Transverse colon (tissue), 4 donors: ENCODE measurements around the gene FYCO1. TPM values are rescaled to one million over a fixed set of nuclear protein-coding genes. Genes with fewer than 3 reads are reported as not detected.

Experiments used
- DNase-seq: peaks from one replicate; pipeline ENCODE4 v3.0.0-alpha.2; 2019
- H3K27ac ChIP-seq, 4 donors: fragments of 200-600 bp; sonication (generic); 2 replicates each; pipeline ENCODE4 v1.5.1; 2016 to 2018; ENCODE audit warnings: inconsistent platforms in 4 of 4
- H3K27me3 ChIP-seq: fragments of 200-600 bp; sonication (generic); 2 replicates; pipeline ENCODE4 v1.5.1; 2017; ENCODE audit warnings: inconsistent platforms
- H3K36me3 ChIP-seq, 4 donors: fragments of 200-600 bp; sonication (generic); 2 replicates each; pipeline ENCODE4 v1.5.1; 2017 to 2019; ENCODE audit warnings: inconsistent platforms in 4 of 4
- H3K4me1 ChIP-seq, 4 donors: fragments of 200-600 bp; sonication (generic); 2 replicates each; pipeline ENCODE4 v1.5.1; 2017 to 2020; ENCODE audit warnings: inconsistent platforms in 4 of 4
- H3K4me3 ChIP-seq, 4 donors: fragments of 200-600 bp; sonication (generic); 1 replicate in 1 of 4; 2 replicates in 3 of 4; pipeline versions ENCODE4 v1.5.1 to v1.6.1; 2017 to 2019; ENCODE audit warnings: inconsistent platforms in 4 of 4
- H3K9me3 ChIP-seq, 2 donors: fragments of 200-600 bp; sonication (generic); 2 replicates each; pipeline ENCODE4 v1.5.1; 2017 to 2019; ENCODE audit warnings: inconsistent platforms in 2 of 2
- CTCF ChIP-seq, 5 experiments: fragments of 200-600 bp in 3 of 5; fragments of 450-650 bp in 2 of 5; sonication (generic) in 3 of 5; IDR thresholded peaks; 1 replicate in 2 of 5; 2 replicates in 3 of 5; pipeline ENCODE4 v1.5.1; 2016 to 2017; ENCODE audit warnings: antibody characterized with exemption in 5 of 5, inconsistent platforms in 3 of 5, mild to moderate bottlenecking in 2 of 5, moderate library complexity in 1 of 5
- EP300 ChIP-seq: sonication (generic); formaldehyde crosslinking; IDR thresholded peaks from one replicate; pipeline ENCODE4 v1.6.1; 2017; ENCODE audit warnings: antibody characterized with exemption, low read depth
- POLR2A ChIP-seq: fragments of 450-650 bp; IDR thresholded peaks from one replicate; pipeline ENCODE4 v1.6.1; 2016; ENCODE audit warnings: antibody characterized with exemption, mild to moderate bottlenecking, moderate library complexity
- POLR2AphosphoS5 ChIP-seq, 3 donors: sonication (generic); formaldehyde crosslinking; IDR thresholded peaks; one replicate each; pipeline ENCODE4 v1.6.1; 2016; ENCODE audit warnings: antibody characterized with exemption in 3 of 3
- WGBS, 2 donors: methylation state at CpG; one replicate each; pipeline ENCODE4 v1.1.5; 2018; ENCODE audit warnings: low coverage in 1 of 2; 5-methylcytosine and 5-hydroxymethylcytosine counted together
- in situ Hi-C, 4 donors: fragments of 200-750 bp; cut with MboI; loops; one replicate each; pipeline versions ENCODE4 v1.15.0 to v1.15.1; 2017; ENCODE audit warnings: low sequenced_read_pairs in 3 of 4, low pct_ligation_motif_present in 1 of 4, low pct_unique_long_range_greater_than_20kb in 1 of 4
- intact Hi-C: fragments of 100-400 bp; cut with DNase I; formaldehyde crosslinking; loops from one replicate; pipeline ENCODE4 v1.15.1; 2023; ENCODE audit warnings: low total_unique reads
- total RNA-seq, 4 donors: library from RNA; depleted of rRNA; stranded (reverse); fragments of >200 nt; gene quantifications; one replicate each; pipeline ENCODE4 v1.1.0, GENCODE V29; 2016

The FYCO1 gene
- total RNA-seq, 4 donors from 2014 or later = 34.5 to 40.0 (median 38.1) TPM

GRCh38 chr3:45984331-45985312, 11.0 kb downstream of the FYCO1 start:
- DNase-seq = no peak
- Histone ChIP-seq H3K9me3 (no peaks in the 10 kb centered on the region), H3K4me3 (no peak overlapping the region), H3K36me3 (peaks cover 0 to 17% (median 6%) of the 10 kb centered on the region in 4 donors), H3K27me3 (no peaks in the 10 kb centered on the region), H3K4me1 (peaks cover 28 to 66% (median 49%) of the 10 kb centered on the region in 4 donors), H3K27ac (peak overlapping the region; percentile 82 to 86 (median 84))
- 75 to 87% methylated on average over 3 to 8 of the region's 8 CpGs for WGBS, 2 donors
- in situ Hi-C loops (no loop called here), intact Hi-C loops (no loop called here)
- TF ChIP-seq EP300 (no peak), CTCF (IDR thresholded peaks at IDR 0.05) (no peak), POLR2A (no peak)

GRCh38 chr3:45983770-45984169, 11.9 kb downstream of the FYCO1 start:
- TF ChIP-seq EP300 = no peak
- no peak for TF ChIP-seq POLR2A
- TF ChIP-seq POLR2AphosphoS5 (IDR thresholded peaks at IDR 0.05) = no peak
- TF ChIP-seq CTCF (IDR thresholded peaks at IDR 0.05) = no peak
- peak overlapping the region; percentile 82 to 86 (median 84) for H3K27ac ChIP-seq

DNA sequence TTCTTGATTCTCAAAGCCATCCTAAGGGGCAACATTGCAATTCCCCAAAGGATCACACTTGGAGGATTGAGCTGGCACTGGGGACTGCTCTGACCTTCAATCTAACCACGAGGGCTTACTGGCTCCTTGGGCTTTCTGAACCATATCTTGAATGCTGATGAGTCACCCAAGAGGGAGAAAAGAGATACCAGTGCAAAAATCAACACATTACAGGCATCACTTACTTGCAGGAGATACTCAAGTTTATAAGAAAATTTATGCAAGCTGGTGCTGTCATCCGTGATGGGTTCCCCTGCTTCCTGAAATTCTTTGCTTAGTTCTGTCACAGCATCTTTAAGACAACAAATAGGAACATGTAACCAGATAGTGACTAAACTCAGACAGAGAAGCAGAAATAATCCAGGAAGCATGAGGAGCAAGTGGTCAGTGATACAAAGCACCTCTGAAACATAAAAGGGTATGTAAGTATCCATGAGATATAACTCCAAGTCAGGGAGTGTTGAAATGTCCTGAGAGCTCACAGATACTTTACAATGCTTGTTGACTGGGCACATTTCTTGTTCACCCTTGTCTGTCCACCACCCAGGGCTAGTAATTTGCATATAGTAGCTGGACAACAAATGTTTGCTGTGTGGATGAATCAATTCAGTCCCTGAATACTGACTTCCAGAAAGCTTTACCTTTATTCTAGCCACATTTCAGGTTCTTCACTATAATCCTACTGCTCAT, 14.1 kb downstream of the FYCO1 start:
- 50 to 66% methylated on average over 1 to 2 of the region's 2 CpGs for WGBS, 2 donors
- no peaks in the 10 kb centered on the region for H3K27me3 ChIP-seq
- no peaks in the 10 kb centered on the region for H3K9me3 ChIP-seq
- H3K4me1 ChIP-seq = peaks cover 21 to 60% (median 36%) of the 10 kb centered on the region in 4 donors
- H3K36me3 ChIP-seq = peaks cover 0 to 21% (median 8%) of the 10 kb centered on the region in 4 donors
- intact Hi-C loops = no loop called here
- no peak overlapping the region for H3K4me3 ChIP-seq
- in situ Hi-C loops = no loop called here
- H3K27ac ChIP-seq = no peak overlapping the region
- DNase-seq = no peak
- no peak for TF ChIP-seq CTCF (IDR thresholded peaks at IDR 0.05)
- TF ChIP-seq POLR2AphosphoS5 (IDR thresholded peaks at IDR 0.05) = no peak
- TF ChIP-seq EP300 = no peak
- TF ChIP-seq POLR2A = no peak

More at GRCh38 chr3:45983770-45984169, 11.9 kb downstream of the FYCO1 start:
- peaks cover 34 to 64% (median 46%) of the 10 kb centered on the region in 4 donors for H3K4me1 ChIP-seq
- 84% methylated on average over 3 of the region's 3 CpGs; no CpG with 5 or more reads in 1 of the 2 donors for WGBS, 2 donors
- intact Hi-C loops (no loop called here), in situ Hi-C loops (no loop called here)
- DNase-seq = no peak
- peaks cover 0 to 21% (median 6%) of the 10 kb centered on the region in 4 donors for H3K36me3 ChIP-seq
- H3K4me3 ChIP-seq = no peak overlapping the region
- H3K9me3 ChIP-seq = no peaks in the 10 kb centered on the region
- no peaks in the 10 kb centered on the region for H3K27me3 ChIP-seq

- H3K36me3 ChIP-seq = peaks cover 0 to 21% (median 8%) of the 10 kb centered on the region in 4 donors
Observed at GRCh38 chr3:45980819-45981218, 14.8 kb downstream of the FYCO1 start.

More at GRCh38 chr3:45980819-45981218, 14.8 kb downstream of the FYCO1 start:
- Histone ChIP-seq H3K4me3 (no peak overlapping the region), H3K4me1 (peaks cover 20 to 60% (median 32%) of the 10 kb centered on the region in 4 donors), H3K9me3 (no peaks in the 10 kb centered on the region), H3K27me3 (no peaks in the 10 kb centered on the region), H3K27ac (peak overlapping the region in 1 of 4 donors; percentile 62)
- intact Hi-C loops (no loop called here), in situ Hi-C loops (no loop called here)
- WGBS, 2 donors = 74 to 100% methylated on average over 1 to 2 of the region's 2 CpGs
- DNase-seq = no peak
- TF ChIP-seq POLR2A (no peak), EP300 (no peak), POLR2AphosphoS5 (IDR thresholded peaks at IDR 0.05) (no peak), CTCF (IDR thresholded peaks at IDR 0.05) (no peak)
